NCI-H2196 (cell line): ENCODE data around the gene STXBP4.

Source experiments
- DNase-seq: peaks from one replicate; lab custom pipeline; 2025; ENCODE audit not compliant: unreplicated experiment; lab: John Stamatoyannopoulos, UW

Gene STXBP4

GRCh38 chr17:55167024-55167725 is 198.6 kb downstream of the STXBP4 start:
- no peak for DNase-seq

GRCh38 chr17:55168958-55169687 is 200.6 kb downstream of the STXBP4 start:
- no peak for DNase-seq

GRCh38 chr17:55171634-55172328 is 203.2 kb downstream of the STXBP4 start:
- no peak for DNase-seq

- no peak for DNase-seq
Measured at GRCh38 chr17:55172612-55173011, 204.0 kb downstream of the STXBP4 start.

- DNase-seq, result no peak
Measured at GRCh38 chr17:55174133-55174532, 205.6 kb downstream of the STXBP4 start.

GRCh38 chr17:55175788-55176427 is 207.3 kb downstream of the STXBP4 start:
- no peak for DNase-seq

- DNase-seq, result no peak
Measured at GRCh38 chr17:55177159-55177854, 208.7 kb downstream of the STXBP4 start.

GRCh38 chr17:55177855-55178217 is 209.3 kb downstream of the STXBP4 start:
- no peak for DNase-seq

- no peak for DNase-seq
Measured at GRCh38 chr17:55186937-55187770, 218.6 kb downstream of the STXBP4 start.

GRCh38 chr17:55190748-55191147 is 222.2 kb downstream of the STXBP4 start:
- no peak for DNase-seq

GRCh38 chr17:55198690-55199370 is 230.3 kb downstream of the STXBP4 start:
- DNase-seq, result no peak

GRCh38 chr17:55200904-55201303 is 232.3 kb downstream of the STXBP4 start:
- no peak for DNase-seq

- no peak for DNase-seq
Measured at GRCh38 chr17:55201308-55201932, 232.9 kb downstream of the STXBP4 start.

- DNase-seq, result no peak
Measured at GRCh38 chr17:55202896-55203295, 234.3 kb downstream of the STXBP4 start.

- DNase-seq, result no peak
Measured at GRCh38 chr17:55208078-55208812, 239.7 kb downstream of the STXBP4 start.

GRCh38 chr17:55210292-55210691 is 241.7 kb downstream of the STXBP4 start:
- DNase-seq, result peak; percentile 6

- no peak for DNase-seq
Measured at GRCh38 chr17:55212880-55213279, 244.3 kb downstream of the STXBP4 start.

- DNase-seq, result no peak
Measured at GRCh38 chr17:55215711-55216110, 247.1 kb downstream of the STXBP4 start.
